ENCODE data around the gene GIGYF1. TPM values are rescaled to one million over a fixed set of nuclear protein-coding genes. Genes with fewer than 3 reads are reported as not detected.
A peak's percentile ranks its signal among the peaks of the same experiment; 100 is the strongest.

Gene GIGYF1
- total and polyA plus RNA-seq, 2 of the 13 experiments (the other 11 are each of a cell fraction or from before 2014, with no cell fraction given): 7.6 to 16.1 TPM

- no peak for TF ChIP-seq RNF219 (CRISPR knock-in tag; IDR thresholded peaks at IDR 0.05)
- 0 out of 2 replicates have a peak, but pooled peaks have one; percentile 41 for TF ChIP-seq SMAD1 (CRISPR knock-in tag; IDR thresholded peaks at IDR 0.05; ENCODE audit: borderline replicate concordance, low read depth)
- peak; percentile 61; the same call in 1 of the 2 replicates for TF ChIP-seq GMEB1 (CRISPR knock-in tag; IDR thresholded peaks at IDR 0.05; ENCODE audit: borderline replicate concordance)
- peak; percentile 33; the same call in 1 of the 2 replicates for TF ChIP-seq MYPOP (CRISPR knock-in tag; IDR thresholded peaks at IDR 0.05)
- no peak for TF ChIP-seq ZNF574 (CRISPR knock-in tag; IDR thresholded peaks at IDR 0.05)
- peak; percentile 96 for TF ChIP-seq SKIL (CRISPR knock-in tag; IDR thresholded peaks at IDR 0.05; ENCODE audit: borderline replicate concordance)
- TF ChIP-seq GRHL1 (CRISPR knock-in tag; conservative IDR thresholded peaks at IDR 0.05): no peak
- TF ChIP-seq ZNF362 (CRISPR knock-in tag; IDR thresholded peaks at IDR 0.05; ENCODE audit: borderline replicate concordance): peak; percentile 25; the same call in 1 of the 2 replicates
- no peak for TF ChIP-seq ZSCAN9 (CRISPR knock-in tag; IDR thresholded peaks at IDR 0.05; ENCODE audit: borderline replicate concordance)
- no peak for TF ChIP-seq FOXA1 (IDR thresholded peaks at IDR 0.05)
- peak; percentile 31; the same call in 1 of the 2 replicates for TF ChIP-seq FOXA1 (CRISPR knock-in tag; IDR thresholded peaks at IDR 0.05)
- TF ChIP-seq IRF2 (CRISPR knock-in tag; IDR thresholded peaks at IDR 0.05): peak; percentile 63; the same call in 1 of the 2 replicates
- TF ChIP-seq RFXANK (CRISPR knock-in tag; IDR thresholded peaks at IDR 0.05): no peak
- peak; percentile 80; the same call in 1 of the 2 replicates for TF ChIP-seq SP5 (CRISPR knock-in tag; IDR thresholded peaks at IDR 0.05; ENCODE audit: borderline replicate concordance, low read depth)
- TF ChIP-seq ZNF891 (CRISPR knock-in tag; IDR thresholded peaks at IDR 0.05): no peak
- TF ChIP-seq MEF2D (CRISPR knock-in tag; IDR thresholded peaks at IDR 0.05): peak; percentile 55; the same call in 1 of the 2 replicates
These were observed 29.8 kb upstream of the GIGYF1 start (continued) for GRCh38 chr7:100723732-100724275.

Measured in HepG2 (cell line).